ENCODE data around the gene RPRD2.

The RPRD2 gene

GRCh38 chr1:150514913-150515327, 151.0 kb downstream of the RPRD2 start:
- DNase-seq (ENCODE audit: low spot score), result no peak

DNA sequence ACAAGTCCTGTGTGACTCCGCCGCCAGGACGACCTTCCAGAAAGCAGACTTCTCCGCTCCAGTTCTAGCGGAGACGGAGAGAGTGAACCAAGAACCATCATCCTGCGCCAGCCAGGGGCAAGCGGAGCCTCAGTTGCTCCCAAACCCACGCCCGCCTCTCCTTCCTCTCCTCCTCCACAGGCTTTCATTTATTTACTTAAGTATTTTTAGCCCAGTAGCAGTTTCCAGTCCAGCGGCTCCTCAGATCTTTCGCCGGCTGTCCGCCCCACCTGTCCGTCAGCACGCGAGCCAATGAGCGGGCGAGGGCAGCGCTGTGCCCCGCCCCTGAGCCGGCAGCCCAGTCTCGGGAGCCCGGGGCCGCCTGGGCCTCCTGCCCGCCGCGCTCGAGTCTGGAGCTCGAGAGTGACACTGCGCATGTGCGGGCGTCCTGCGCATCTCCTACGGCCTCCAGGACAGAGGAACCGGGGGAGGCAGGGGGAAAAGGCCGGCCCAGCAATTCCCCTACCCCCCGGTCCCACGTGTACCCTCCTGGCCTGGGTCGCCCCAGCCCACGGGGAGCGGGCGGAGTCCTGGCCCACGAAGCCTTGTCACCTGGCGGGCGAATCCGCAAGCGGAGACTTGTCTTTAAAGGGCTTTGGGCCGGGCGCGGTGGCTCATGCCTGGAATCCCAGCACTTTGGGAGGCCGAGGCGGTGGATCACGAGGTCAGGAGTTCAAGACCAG, 151.5 kb downstream of the RPRD2 start, which contains the start of gene FALEC:
TSS of gene FALEC (plus strand) at position 425 of the 722 bp plus-strand sequence.
- DNase-seq (ENCODE audit: low spot score), result peak; percentile 100

GRCh38 chr1:150516050-150516591, 152.2 kb downstream of the RPRD2 start:
- no peak for DNase-seq (ENCODE audit: low spot score)

DNA sequence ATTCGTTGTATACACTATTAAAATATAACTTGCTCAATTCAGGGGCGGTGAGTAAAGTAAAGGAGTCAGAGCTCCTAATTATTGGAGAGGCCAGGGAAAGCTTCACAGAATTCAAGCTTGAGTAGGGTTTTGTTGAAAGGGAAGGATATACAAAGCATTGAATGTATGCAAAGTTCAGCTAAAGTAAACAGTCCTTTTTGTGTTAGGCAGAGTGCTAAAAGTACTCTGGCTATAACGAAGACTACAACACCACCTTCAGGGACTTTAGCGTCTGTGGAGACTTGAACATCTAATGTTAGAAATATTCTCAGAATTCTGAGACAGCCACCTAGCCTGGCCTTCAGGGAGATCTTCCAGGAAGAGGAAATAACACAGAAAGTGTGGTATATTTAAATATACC, 152.7 kb downstream of the RPRD2 start:
- DNase-seq (ENCODE audit: low spot score), result no peak

DNA sequence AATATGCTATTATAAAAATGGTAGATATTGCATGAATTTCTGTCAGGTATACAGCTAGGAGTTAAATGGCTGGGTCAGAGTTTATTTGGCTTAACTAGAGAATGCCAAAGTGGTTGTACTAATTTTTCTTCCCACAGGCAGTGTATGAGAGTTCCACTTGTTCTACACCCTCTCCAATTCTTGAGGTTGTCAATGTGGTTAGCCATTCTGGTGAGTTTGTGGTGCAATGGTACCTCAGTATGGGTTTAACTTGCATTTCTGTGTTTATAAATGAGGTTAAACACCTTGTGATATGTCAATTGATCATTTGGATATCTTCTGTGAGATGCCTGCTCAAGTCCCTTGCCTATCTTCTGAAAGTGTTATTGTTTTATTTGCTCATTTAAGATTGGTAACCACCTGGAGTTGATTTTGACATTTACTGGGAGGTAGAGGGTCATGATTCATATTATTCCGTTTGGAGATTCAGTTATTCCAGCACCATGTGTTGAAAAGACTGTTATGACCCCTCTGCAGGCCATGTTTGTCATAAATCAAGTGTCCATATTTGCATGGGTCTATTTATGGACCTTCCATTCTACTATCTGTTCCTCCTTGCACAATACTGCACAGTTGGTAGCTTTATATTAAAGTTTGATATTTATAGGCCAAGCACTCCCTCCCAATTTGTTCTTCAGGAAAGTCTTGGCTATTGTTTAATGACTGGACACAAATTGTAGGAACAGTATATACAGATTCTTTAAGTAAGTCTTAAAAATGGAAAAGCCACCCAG, 157.4 kb downstream of the RPRD2 start:
- DNase-seq (ENCODE audit: low spot score), result no peak

GRCh38 chr1:150525348-150525747, 161.4 kb downstream of the RPRD2 start:
- DNase-seq (ENCODE audit: low spot score), result no peak

Measured in iPS-NIHi11 (cell line).